Inflammatory macrophage (primary cell): ENCODE results near the gene PPP1R37.
A peak's percentile ranks its signal among the peaks of the same experiment; 100 is the strongest.
"Not testable (repeated sequence)": the region's sequence is repeated elsewhere in the genome, so short reads cannot be mapped to it uniquely, and the experiment has no call there.

Source experiments
- DNase-seq, 2 donors: peaks; one replicate each; pipeline ENCODE4 v3.0.0-alpha.2; 2020 to 2022

PPP1R37 gene

GRCh38 chr19:45118106-45118505 lies 25.1 kb downstream of the PPP1R37 start:
- peak; percentile 21 to 60 for DNase-seq

GRCh38 chr19:45118591-45119355 lies 25.8 kb downstream of the PPP1R37 start:
- DNase-seq = not testable (repeated sequence)

- DNase-seq = no peak
Observed at GRCh38 chr19:45119582-45119981, 26.6 kb downstream of the PPP1R37 start.

- no peak for DNase-seq
Observed at GRCh38 chr19:45121827-45122345, 28.9 kb downstream of the PPP1R37 start.

GRCh38 chr19:45122832-45123231 lies 29.9 kb downstream of the PPP1R37 start:
- DNase-seq = no peak

- no peak for DNase-seq
Observed at GRCh38 chr19:45123440-45123850, 30.5 kb downstream of the PPP1R37 start.

- DNase-seq = no peak
Observed at GRCh38 chr19:45124021-45124420, 31.0 kb downstream of the PPP1R37 start.

GRCh38 chr19:45125360-45125759 lies 32.4 kb downstream of the PPP1R37 start:
- no peak for DNase-seq

- peak; percentile 71 to 74 for DNase-seq
Observed at GRCh38 chr19:45125975-45126493, 33.1 kb downstream of the PPP1R37 start.

GRCh38 chr19:45126654-45127053 lies 33.7 kb downstream of the PPP1R37 start:
- DNase-seq = no peak

- DNase-seq = no peak
Observed at GRCh38 chr19:45128146-45128545, 35.2 kb downstream of the PPP1R37 start.

GRCh38 chr19:45128806-45129205 lies 35.8 kb downstream of the PPP1R37 start:
- DNase-seq = no peak

GRCh38 chr19:45130236-45130635 lies 37.3 kb downstream of the PPP1R37 start:
- DNase-seq = no peak

- peak in 1 of 2 donors; percentile 35 for DNase-seq
Observed at GRCh38 chr19:45130888-45131615, 38.1 kb downstream of the PPP1R37 start.

GRCh38 chr19:45133661-45134060 lies 40.7 kb downstream of the PPP1R37 start:
- no peak for DNase-seq

- DNase-seq = peak; percentile 33 to 63
Observed at GRCh38 chr19:45135176-45135885, 42.4 kb downstream of the PPP1R37 start.

- DNase-seq = peak in 1 of 2 donors; percentile 32
Observed at GRCh38 chr19:45136507-45137178, 43.7 kb downstream of the PPP1R37 start.

GRCh38 chr19:45137179-45137761 lies 44.3 kb downstream of the PPP1R37 start:
- DNase-seq = no peak

- DNase-seq = no peak
Observed at GRCh38 chr19:45138303-45138751, 45.3 kb downstream of the PPP1R37 start.

- no peak for DNase-seq
Observed at GRCh38 chr19:45139286-45140143, 46.5 kb downstream of the PPP1R37 start.

- no peak for DNase-seq
Observed at GRCh38 chr19:45140144-45140503, 47.1 kb downstream of the PPP1R37 start.
